PC-3 (cell line): ENCODE results near the gene TRRAP. TPM values are rescaled to one million over a fixed set of nuclear protein-coding genes. Genes with fewer than 3 reads are reported as not detected.

Experiments
- ATAC-seq: fragments of 200-7000 bp; cut with Tn5 transposase; 2 replicates; pipeline ENCODE4 v1.9.1; 2020; ENCODE audit warnings: mild to moderate bottlenecking, moderate library complexity
- BruUV-seq: library from RNA; stranded (reverse); fragments of 400-500 nt; replicated peaks from 2 replicates; lab custom pipeline; 2021; lab: Mats Ljungman, UMichigan
- CTCF ChIA-PET: fragments of 300-600 bp; sonication (Branson Sonifier 250); formaldehyde crosslinking; loops from one replicate; lab custom pipeline; 2022; ENCODE audit warnings: antibody characterized with exemption; lab: Charles Lee
- POLR2A ChIA-PET: fragments of 300-600 bp; sonication (Branson Sonifier 250); formaldehyde crosslinking; loops from one replicate; lab custom pipeline; 2022; ENCODE audit warnings: antibody characterized with exemption; ENCODE audit not compliant: unreplicated experiment; lab: Charles Lee
- DNase-seq: peaks from one replicate; pipeline ENCODE4 v3.0.0-alpha.2; 2015
- H2AFZ ChIP-seq: fragments of 300-600 bp; sonication (generic); 2 replicates; pipeline ENCODE4 v1.6.0; 2016; ENCODE audit warnings: antibody characterized with exemption, low read length
- H3F3A ChIP-seq: fragments of 300-600 bp; sonication (generic); one replicate; pipeline ENCODE4 v1.6.0; 2017; ENCODE audit warnings: antibody characterized with exemption, low read length, control low read depth, mild to moderate bottlenecking; ENCODE audit not compliant: unreplicated experiment
- H3K27ac ChIP-seq: fragments of 300-600 bp; sonication (generic); 2 replicates; pipeline ENCODE4 v1.5.1; 2016; ENCODE audit warnings: mild to moderate bottlenecking, low read length
- H3K27me3 ChIP-seq: fragments of 300-600 bp; sonication (generic); 2 replicates; pipeline ENCODE4 v1.6.1; 2016; ENCODE audit warnings: low read length, mixed read lengths
- H3K36me3 ChIP-seq: fragments of 300-600 bp; sonication (generic); 2 replicates; pipeline ENCODE4 v1.6.1; 2016; ENCODE audit warnings: low read depth, mixed run types, low read length, mixed read lengths
- H3K4me1 ChIP-seq: fragments of 300-600 bp; sonication (generic); 2 replicates; pipeline ENCODE4 v1.5.1; 2016; ENCODE audit warnings: low read length; ENCODE audit not compliant: insufficient read depth
- H3K4me2 ChIP-seq: fragments of 300-600 bp; sonication (generic); 2 replicates; pipeline ENCODE4 v1.6.0; 2016; ENCODE audit warnings: low read length
- H3K4me3 ChIP-seq: fragments of 300-600 bp; sonication (generic); 2 replicates; pipeline ENCODE4 v1.5.1; 2016; ENCODE audit warnings: mild to moderate bottlenecking, low read length, mixed read lengths
- H3K79me2 ChIP-seq: fragments of 300-600 bp; sonication (generic); 2 replicates; pipeline ENCODE4 v1.6.1; 2017; ENCODE audit warnings: low read length, mixed read lengths
- H3K9ac ChIP-seq: fragments of 300-600 bp; sonication (generic); 2 replicates; pipeline ENCODE4 v1.6.0; 2016; ENCODE audit warnings: mild to moderate bottlenecking, low read length
- H3K9me2 ChIP-seq: fragments of 300-600 bp; sonication (generic); replicated peaks from 2 replicates; pipeline ENCODE4 v1.6.1; 2016; ENCODE audit warnings: mixed run types, low read length, mixed read lengths
- H3K9me3 ChIP-seq: fragments of 300-600 bp; sonication (generic); 2 replicates; pipeline ENCODE4 v1.6.1; 2016; ENCODE audit warnings: low read length, mixed read lengths
- H4K20me1 ChIP-seq: fragments of 300-600 bp; sonication (generic); 2 replicates; pipeline ENCODE4 v1.6.1; 2016; ENCODE audit warnings: low read length, mixed read lengths
- CTCF ChIP-seq: fragments of 300-600 bp; sonication (generic); conservative IDR thresholded peaks from 2 replicates; pipeline ENCODE4 v1.5.1; 2017; ENCODE audit warnings: antibody characterized with exemption, low read depth, mild to moderate bottlenecking, low read length
- EZH2 ChIP-seq: fragments of 300-600 bp; sonication (generic); IDR thresholded peaks from one replicate; pipeline ENCODE4 v1.6.1; 2017; ENCODE audit warnings: antibody characterized with exemption, mild to moderate bottlenecking, low read length; ENCODE audit not compliant: unreplicated experiment
- EZH2phosphoT487 ChIP-seq: fragments of 300-600 bp; sonication (generic); IDR thresholded peaks from 2 replicates; pipeline ENCODE4 v1.6.1; 2018; ENCODE audit warnings: mild to moderate bottlenecking, antibody characterized with exemption, low read length, borderline replicate concordance
- intact Hi-C: fragments of 100-400 bp; cut with micrococcal nuclease; formaldehyde crosslinking; loops from 2 replicates; pipeline ENCODE4 v1.9.0; 2023
- total RNA-seq: library from RNA; depleted of rRNA; stranded (reverse); fragments of >200 nt; gene quantifications from 2 replicates; pipeline ENCODE4 v1.2.3, GENCODE V29; 2014

Gene TRRAP
- total RNA-seq, 1 experiment from 2014 or later: 17.7 TPM

GRCh38 chr7:99005776-99006175 lies 127.4 kb downstream of the TRRAP start:
- Histone ChIP-seq H3K9ac (no peak overlapping the region), H3K79me2 (no peaks in the 10 kb centered on the region), H3K4me3 (no peak overlapping the region), H3F3A (no peaks in the 10 kb centered on the region), H3K27ac (no peak overlapping the region), H3K4me1 (no peaks in the 10 kb centered on the region), H2AFZ (no peak overlapping the region), H3K27me3 (no peaks in the 10 kb centered on the region), H3K9me3 (no peaks in the 10 kb centered on the region), H3K9me2 (no peaks in the 10 kb centered on the region), H4K20me1 (no peaks in the 10 kb centered on the region), H3K36me3 (peaks cover 13% of the 10 kb centered on the region; the same call in 1 of the 2 replicates), H3K4me2 (no peak overlapping the region)
- no peak for DNase-seq
- TF ChIP-seq CTCF: no peak
- TF ChIP-seq EZH2: no peak
- no peak for TF ChIP-seq EZH2phosphoT487
- intact Hi-C loops: no loop called here
- ChIA-PET CTCF (no interaction called here), POLR2A (no interaction called here)
- BruUV-seq: no TSS peak
- ATAC-seq: no peak

GRCh38 chr7:99006739-99007424 lies 128.6 kb downstream of the TRRAP start:
- intact Hi-C loops: no loop called here
- no peaks in the 10 kb centered on the region for H3K9me2 ChIP-seq
- POLR2A ChIA-PET: no interaction called here
- H4K20me1 ChIP-seq: no peaks in the 10 kb centered on the region
- peaks cover 20% of the 10 kb centered on the region for H3K36me3 ChIP-seq
- no peak overlapping the region for H3K4me2 ChIP-seq
- no peaks in the 10 kb centered on the region for H3K9me3 ChIP-seq
- H3K79me2 ChIP-seq: no peaks in the 10 kb centered on the region
- H2AFZ ChIP-seq: no peak overlapping the region
- H3K4me3 ChIP-seq: no peak overlapping the region
- no peaks in the 10 kb centered on the region for H3K27me3 ChIP-seq
- ATAC-seq: no peak
- no peaks in the 10 kb centered on the region for H3F3A ChIP-seq
- BruUV-seq: no TSS peak
- H3K27ac ChIP-seq: no peak overlapping the region
- H3K4me1 ChIP-seq: no peaks in the 10 kb centered on the region
- CTCF ChIA-PET: no interaction called here
- TF ChIP-seq EZH2phosphoT487 (no peak), CTCF (no peak), EZH2 (no peak)
- H3K9ac ChIP-seq: no peak overlapping the region
- no peak for DNase-seq

GRCh38 chr7:99008181-99008631 lies 129.9 kb downstream of the TRRAP start:
- Histone ChIP-seq H3K27ac (no peak overlapping the region), H3K9me3 (no peaks in the 10 kb centered on the region), H3K36me3 (peaks cover 27% of the 10 kb centered on the region), H3K27me3 (no peaks in the 10 kb centered on the region), H3K9me2 (no peaks in the 10 kb centered on the region), H3K9ac (no peak overlapping the region), H3K79me2 (no peaks in the 10 kb centered on the region), H2AFZ (no peak overlapping the region), H3F3A (no peaks in the 10 kb centered on the region), H3K4me2 (no peak overlapping the region), H3K4me1 (no peaks in the 10 kb centered on the region), H4K20me1 (no peaks in the 10 kb centered on the region), H3K4me3 (no peak overlapping the region)
- ChIA-PET POLR2A (no interaction called here), CTCF (no interaction called here)
- BruUV-seq: no TSS peak
- DNase-seq: no peak
- no peak for TF ChIP-seq CTCF
- TF ChIP-seq EZH2: no peak
- TF ChIP-seq EZH2phosphoT487: no peak
- no peak for ATAC-seq
- intact Hi-C loops: no loop called here
